ENCODE data around the gene RCAN2. TPM values are rescaled to one million over a fixed set of nuclear protein-coding genes. Genes with fewer than 3 reads are reported as not detected.

Gene RCAN2
- total RNA-seq, 1 donor from 2014 or later: 3.6 TPM

DNA sequence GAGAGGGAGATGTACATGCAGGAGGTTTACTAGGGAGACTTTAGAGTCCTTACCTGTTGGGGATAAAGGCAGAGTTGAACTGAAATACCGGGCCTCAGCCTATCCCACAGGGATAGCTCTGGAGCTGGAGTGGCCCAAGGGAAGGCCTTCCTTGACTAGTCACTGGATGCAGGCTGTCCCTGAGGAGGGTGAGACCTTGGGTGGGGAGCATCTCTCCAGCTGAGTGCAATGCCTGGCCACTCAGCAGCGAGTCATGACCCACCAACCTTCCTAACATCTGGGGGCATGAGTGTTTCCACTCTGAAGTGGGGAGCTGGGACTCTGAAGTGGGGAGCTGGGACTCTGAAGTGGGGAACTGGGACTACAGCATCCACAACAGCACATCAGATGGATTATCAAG, 274.4 kb downstream of the RCAN2 start:
- Mint-ChIP-seq H3K4me1 (no peaks in the 10 kb centered on the region), H3K27me3 (ENCODE audit: low read depth) (no peaks in the 10 kb centered on the region), H3K36me3 (ENCODE audit: low read depth) (no peaks in the 10 kb centered on the region), H3K9me3 (no peaks in the 10 kb centered on the region), H3K27ac (ENCODE audit: unreplicated experiment) (no peak overlapping the region), H3K4me3 (no peak overlapping the region)
- TF ChIP-seq, protein P1, sequence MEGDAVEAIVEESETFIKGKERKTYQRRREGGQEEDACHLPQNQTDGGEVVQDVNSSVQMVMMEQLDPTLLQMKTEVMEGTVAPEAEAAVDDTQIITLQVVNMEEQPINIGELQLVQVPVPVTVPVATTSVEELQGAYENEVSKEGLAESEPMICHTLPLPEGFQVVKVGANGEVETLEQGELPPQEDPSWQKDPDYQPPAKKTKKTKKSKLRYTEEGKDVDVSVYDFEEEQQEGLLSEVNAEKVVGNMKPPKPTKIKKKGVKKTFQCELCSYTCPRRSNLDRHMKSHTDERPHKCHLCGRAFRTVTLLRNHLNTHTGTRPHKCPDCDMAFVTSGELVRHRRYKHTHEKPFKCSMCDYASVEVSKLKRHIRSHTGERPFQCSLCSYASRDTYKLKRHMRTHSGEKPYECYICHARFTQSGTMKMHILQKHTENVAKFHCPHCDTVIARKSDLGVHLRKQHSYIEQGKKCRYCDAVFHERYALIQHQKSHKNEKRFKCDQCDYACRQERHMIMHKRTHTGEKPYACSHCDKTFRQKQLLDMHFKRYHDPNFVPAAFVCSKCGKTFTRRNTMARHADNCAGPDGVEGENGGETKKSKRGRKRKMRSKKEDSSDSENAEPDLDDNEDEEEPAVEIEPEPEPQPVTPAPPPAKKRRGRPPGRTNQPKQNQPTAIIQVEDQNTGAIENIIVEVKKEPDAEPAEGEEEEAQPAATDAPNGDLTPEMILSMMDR (conservative IDR thresholded peaks at IDR 0.05): no peak
- no peak for DNase-seq (ENCODE audit: low read depth, low spot score)

DNA sequence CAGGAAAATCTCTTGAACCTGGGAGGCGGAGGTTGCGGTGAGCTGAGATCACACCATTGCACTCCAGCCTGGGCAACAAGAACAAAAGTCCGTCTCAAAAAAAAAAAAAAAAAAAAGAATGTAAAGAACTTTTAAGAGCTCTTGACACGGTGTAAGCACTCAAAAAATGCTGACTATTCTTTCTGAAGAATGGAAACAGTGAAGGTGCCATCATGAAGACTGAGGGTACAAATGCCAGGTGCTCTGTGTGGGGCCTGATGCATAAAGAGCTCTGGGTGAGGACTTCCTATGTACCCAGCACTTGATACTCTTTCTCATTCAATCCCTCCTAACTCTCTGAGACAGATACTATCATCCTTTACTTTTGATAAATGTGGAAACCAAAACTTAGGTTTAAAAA, 275.5 kb downstream of the RCAN2 start:
- no peak for DNase-seq (ENCODE audit: low read depth, low spot score)
- Mint-ChIP-seq H3K4me3 (no peak overlapping the region), H3K9me3 (no peaks in the 10 kb centered on the region), H3K4me1 (no peaks in the 10 kb centered on the region), H3K36me3 (ENCODE audit: low read depth) (no peaks in the 10 kb centered on the region), H3K27me3 (ENCODE audit: low read depth) (no peaks in the 10 kb centered on the region), H3K27ac (ENCODE audit: unreplicated experiment) (no peak overlapping the region)
- TF ChIP-seq, protein P1 (conservative IDR thresholded peaks at IDR 0.05): no peak

DNA sequence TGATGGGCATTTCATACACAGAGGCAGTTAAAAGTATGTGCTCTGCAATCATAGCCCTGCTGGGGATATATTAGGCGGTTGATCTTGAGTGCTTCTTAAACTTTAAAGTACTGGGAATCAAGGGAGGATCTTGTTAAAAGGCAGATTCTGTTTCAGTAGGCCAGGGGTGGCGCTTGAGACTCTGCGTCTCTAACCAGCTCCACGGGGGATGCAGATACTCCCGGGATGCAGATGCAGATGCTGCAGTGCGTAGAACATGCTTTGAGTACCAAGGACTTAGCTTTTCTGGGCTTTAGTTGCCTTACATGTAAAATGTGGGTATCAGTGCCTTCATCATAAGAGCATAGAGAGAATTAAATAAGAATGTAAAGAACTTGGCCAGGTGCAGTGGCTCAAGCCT, 276.0 kb downstream of the RCAN2 start:
- H3K4me3 Mint-ChIP-seq: no peak overlapping the region
- no peaks in the 10 kb centered on the region for H3K4me1 Mint-ChIP-seq
- no peak for DNase-seq (ENCODE audit: low read depth, low spot score)
- no peaks in the 10 kb centered on the region for H3K27me3 Mint-ChIP-seq (ENCODE audit: low read depth)
- H3K36me3 Mint-ChIP-seq (ENCODE audit: low read depth): no peaks in the 10 kb centered on the region
- TF ChIP-seq, protein P1 (conservative IDR thresholded peaks at IDR 0.05): no peak
- H3K9me3 Mint-ChIP-seq: no peaks in the 10 kb centered on the region
- no peak overlapping the region for H3K27ac Mint-ChIP-seq (ENCODE audit: unreplicated experiment)

DNA sequence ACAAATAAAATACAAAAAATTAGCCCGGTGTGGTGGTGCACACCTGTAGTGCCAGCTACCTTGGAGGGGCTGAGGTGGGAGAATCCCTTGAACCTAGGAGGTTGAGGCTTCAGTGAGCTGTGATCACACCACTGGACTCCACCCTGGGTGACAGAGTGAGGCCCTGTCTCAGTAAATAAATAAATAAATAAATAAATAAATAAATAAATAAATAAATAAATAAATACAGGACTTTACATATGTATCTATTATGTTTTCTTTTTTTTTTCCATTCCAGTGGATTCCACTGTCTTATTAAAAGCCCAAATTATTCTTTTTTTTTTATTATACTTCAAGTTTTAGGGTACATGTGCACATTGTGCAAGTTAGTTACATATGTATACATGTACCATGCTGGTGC, 279.3 kb downstream of the RCAN2 start:
- Mint-ChIP-seq H3K27ac (ENCODE audit: unreplicated experiment) (no peak overlapping the region), H3K4me3 (no peak overlapping the region), H3K4me1 (no peaks in the 10 kb centered on the region), H3K36me3 (ENCODE audit: low read depth) (no peaks in the 10 kb centered on the region), H3K9me3 (no peaks in the 10 kb centered on the region), H3K27me3 (ENCODE audit: low read depth) (peaks cover 5% of the 10 kb centered on the region)
- DNase-seq (ENCODE audit: low read depth, low spot score): no peak
- TF ChIP-seq, protein P1 (conservative IDR thresholded peaks at IDR 0.05): no peak

DNA sequence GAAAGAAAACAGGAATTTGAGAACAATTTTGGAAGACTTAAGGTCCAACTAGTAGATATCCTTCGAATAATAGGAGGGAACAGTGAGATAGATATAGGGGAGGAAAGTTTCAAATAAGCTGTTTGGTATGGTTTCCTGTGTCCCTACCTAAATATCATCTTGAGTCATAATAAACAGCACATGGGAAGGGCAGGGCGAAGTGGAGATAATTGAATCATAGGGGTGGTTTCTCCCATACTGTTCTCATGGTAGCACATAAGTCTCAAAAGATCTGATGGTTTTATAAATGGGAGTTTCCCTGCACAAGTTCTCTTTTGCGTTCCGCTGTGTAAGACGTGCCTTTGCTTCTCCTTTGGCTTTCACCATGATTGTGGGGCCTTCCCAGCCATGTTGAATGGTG, 281.0 kb downstream of the RCAN2 start:
- Mint-ChIP-seq H3K4me3 (no peak overlapping the region), H3K9me3 (no peaks in the 10 kb centered on the region), H3K36me3 (ENCODE audit: low read depth) (no peaks in the 10 kb centered on the region), H3K27me3 (ENCODE audit: low read depth) (peaks cover 5% of the 10 kb centered on the region), H3K4me1 (no peaks in the 10 kb centered on the region), H3K27ac (ENCODE audit: unreplicated experiment) (no peak overlapping the region)
- TF ChIP-seq, protein P1 (conservative IDR thresholded peaks at IDR 0.05): no peak
- DNase-seq (ENCODE audit: low read depth, low spot score): no peak

DNA sequence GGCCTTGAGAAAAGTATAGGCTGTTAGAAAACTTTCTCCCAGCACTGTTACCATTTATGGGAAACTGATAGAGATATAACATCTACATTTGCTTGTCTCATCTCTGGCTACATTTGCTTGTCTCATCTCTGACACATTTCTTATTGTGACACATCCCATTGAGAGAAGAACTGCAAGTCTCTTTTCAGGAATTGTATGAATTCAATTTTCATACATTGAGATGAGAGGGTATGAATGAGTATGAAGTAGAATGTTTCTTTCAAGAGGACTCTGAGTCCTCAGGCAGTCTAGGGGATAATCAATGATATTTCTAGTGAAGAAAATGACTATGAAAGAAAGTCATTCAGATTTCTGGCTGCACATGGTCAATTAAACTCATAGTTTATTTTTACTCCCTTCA, 282.9 kb downstream of the RCAN2 start:
- Mint-ChIP-seq H3K4me1 (no peaks in the 10 kb centered on the region), H3K4me3 (no peak overlapping the region), H3K27me3 (ENCODE audit: low read depth) (peaks cover 5% of the 10 kb centered on the region), H3K36me3 (ENCODE audit: low read depth) (no peaks in the 10 kb centered on the region), H3K27ac (ENCODE audit: unreplicated experiment) (no peak overlapping the region), H3K9me3 (no peaks in the 10 kb centered on the region)
- TF ChIP-seq, protein P1 (conservative IDR thresholded peaks at IDR 0.05): no peak
- no peak for DNase-seq (ENCODE audit: low read depth, low spot score)
